Measurements from ENCODE around the gene NLN. TPM values are rescaled to one million over a fixed set of nuclear protein-coding genes. Genes with fewer than 3 reads are reported as not detected.

The NLN gene
- total RNA-seq, 1 experiment from 2014 or later, result 34.8 TPM

- intact Hi-C loops (cut with micrococcal nuclease; ENCODE audit: unreplicated experiment), result loop anchor here (5.0 to 10.0 kb wide), 2 partner anchors 100 to 422 kb away; partner anchors contain the start of genes SREK1 and TRIM23
- peak overlapping the region; percentile 77 for H3K27ac Mint-ChIP-seq (ENCODE audit: unreplicated experiment)
These were observed 784 bp downstream of the NLN start for GRCh38 chr5:65722575-65723403.

GRCh38 chr5:65727491-65728156 is 5.6 kb downstream of the NLN start:
- H3K4me1 Mint-ChIP-seq (ENCODE audit: low read depth, unreplicated experiment), result peaks cover 11% of the 10 kb centered on the region
- Histone ChIP-seq H3K36me3 (ENCODE audit: control insufficient read depth, insufficient read depth, low read length) (no peaks in the 10 kb centered on the region), H3K4me1 (peaks cover 5% of the 10 kb centered on the region; the same call in 1 of the 2 replicates), H3K4me3 (ENCODE audit: low read depth, low read length) (no peak overlapping the region), H3K27me3 (replicated peaks; ENCODE audit: control insufficient read depth, insufficient read depth, low read length) (no peaks in the 10 kb centered on the region), H3K9me3 (no peaks in the 10 kb centered on the region)
- CTCF ChIA-PET, result no interaction called here
- no TSS peak for BruUV-seq (replicated peaks)
- no peak for TF ChIP-seq CTCF (IDR thresholded peaks at IDR 0.05; ENCODE audit: insufficient read depth in 1 of 2, low read depth in 1 of 2, low read length in 1 of 2, severe bottlenecking in 1 of 2, unreplicated experiment in 1 of 2)
- H3K36me3 Mint-ChIP-seq (ENCODE audit: insufficient read depth, unreplicated experiment), result peaks cover 4% of the 10 kb centered on the region
- no peak for DNase-seq
- intact Hi-C loops (cut with micrococcal nuclease; ENCODE audit: unreplicated experiment), result loop anchor here (10.0 kb wide), 1 partner anchor 417 kb away; the partner anchor contains the start of gene SREK1
- POLR2A ChIA-PET, result no interaction called here
- H3K9me3 Mint-ChIP-seq (ENCODE audit: unreplicated experiment), result no peaks in the 10 kb centered on the region
- no peak overlapping the region for H3K4me3 Mint-ChIP-seq (ENCODE audit: unreplicated experiment)
- H3K27me3 Mint-ChIP-seq (ENCODE audit: insufficient read depth, unreplicated experiment), result no peaks in the 10 kb centered on the region
- H3K27ac Mint-ChIP-seq (ENCODE audit: unreplicated experiment), result no peak overlapping the region

More at GRCh38 chr5:65722575-65723403, 784 bp downstream of the NLN start:
- Mint-ChIP-seq H3K9me3 (ENCODE audit: unreplicated experiment) (no peaks in the 10 kb centered on the region), H3K4me1 (ENCODE audit: low read depth, unreplicated experiment) (peaks cover 11% of the 10 kb centered on the region), H3K4me3 (ENCODE audit: unreplicated experiment) (peak overlapping the region; percentile 80), H3K27me3 (ENCODE audit: insufficient read depth, unreplicated experiment) (no peaks in the 10 kb centered on the region), H3K36me3 (ENCODE audit: insufficient read depth, unreplicated experiment) (peaks cover 7% of the 10 kb centered on the region)
- H3K9me3 ChIP-seq, result no peaks in the 10 kb centered on the region
- H3K36me3 ChIP-seq (ENCODE audit: control insufficient read depth, insufficient read depth, low read length), result no peaks in the 10 kb centered on the region
- BruUV-seq (replicated peaks), result TSS peak; percentile 70
- H3K27me3 ChIP-seq (replicated peaks; ENCODE audit: control insufficient read depth, insufficient read depth, low read length), result no peaks in the 10 kb centered on the region
- H3K4me1 ChIP-seq, result peaks cover 12% of the 10 kb centered on the region
- ChIA-PET CTCF (no interaction called here), POLR2A (interaction anchor here (0.5 to 1.0 kb wide), 4 partner anchors 15 to 421 kb away, joined by 3 to 6 read pairs (median 3); no protein-coding TSS in a partner anchor)
- H3K4me3 ChIP-seq (ENCODE audit: low read depth, low read length), result peak overlapping the region; percentile 98
- DNase-seq, result peak in 1 of 2 experiments; percentile 30
- no peak for TF ChIP-seq CTCF (IDR thresholded peaks at IDR 0.05; ENCODE audit: insufficient read depth in 1 of 2, low read depth in 1 of 2, low read length in 1 of 2, severe bottlenecking in 1 of 2, unreplicated experiment in 1 of 2)

GRCh38 chr5:65728218-65728617 is 6.2 kb downstream of the NLN start:
- ChIA-PET CTCF (no interaction called here), POLR2A (no interaction called here)
- Histone ChIP-seq H3K9me3 (no peaks in the 10 kb centered on the region), H3K4me3 (ENCODE audit: low read depth, low read length) (no peak overlapping the region), H3K36me3 (ENCODE audit: control insufficient read depth, insufficient read depth, low read length) (no peaks in the 10 kb centered on the region), H3K4me1 (peaks cover 5% of the 10 kb centered on the region; the same call in 1 of the 2 replicates), H3K27me3 (replicated peaks; ENCODE audit: control insufficient read depth, insufficient read depth, low read length) (no peaks in the 10 kb centered on the region)
- Mint-ChIP-seq H3K27ac (ENCODE audit: unreplicated experiment) (no peak overlapping the region), H3K36me3 (ENCODE audit: insufficient read depth, unreplicated experiment) (no peaks in the 10 kb centered on the region), H3K4me1 (ENCODE audit: low read depth, unreplicated experiment) (peaks cover 8% of the 10 kb centered on the region), H3K9me3 (ENCODE audit: unreplicated experiment) (no peaks in the 10 kb centered on the region), H3K27me3 (ENCODE audit: insufficient read depth, unreplicated experiment) (no peaks in the 10 kb centered on the region), H3K4me3 (ENCODE audit: unreplicated experiment) (no peak overlapping the region)
- BruUV-seq (replicated peaks), result no TSS peak
- no peak for TF ChIP-seq CTCF (IDR thresholded peaks at IDR 0.05; ENCODE audit: insufficient read depth in 1 of 2, low read depth in 1 of 2, low read length in 1 of 2, severe bottlenecking in 1 of 2, unreplicated experiment in 1 of 2)
- intact Hi-C loops (cut with micrococcal nuclease; ENCODE audit: unreplicated experiment), result loop anchor here (10.0 kb wide), 1 partner anchor 417 kb away; the partner anchor contains the start of gene SREK1
- no peak for DNase-seq
